Fibroblast of lung (primary cell): Measurements from ENCODE around the gene ZNHIT1.

Experiments used
- CTCF ChIP-seq, 2 donors: IDR thresholded peaks in 1 of 2; conservative IDR thresholded peaks in 1 of 2; 1 replicate in 1 of 2; 2 replicates in 1 of 2; pipeline ENCODE4 v1.5.1; 2011 to 2012; ENCODE audit warnings: low read length in 2 of 2, control low read depth in 1 of 2, inconsistent platforms in 1 of 2, low read depth in 1 of 2, mild to moderate bottlenecking in 1 of 2
- EZH2 ChIP-seq: IDR thresholded peaks from 2 replicates; pipeline ENCODE4 v1.5.1; 2012; ENCODE audit warnings: low read length, control low read depth, mild to moderate bottlenecking; ENCODE audit errors: missing control alignments

GRCh38 chr7:101169110-101169837, 48.7 kb upstream of the ZNHIT1 start:
- no peak for TF ChIP-seq CTCF (conservative IDR thresholded peaks at IDR 0.05 in 1 of 2, IDR thresholded peaks at IDR 0.05 in 1 of 2; ENCODE audit: low read depth in 1 of 2, low read length in 2 of 2)
- no peak for TF ChIP-seq EZH2
